Measurements from ENCODE around the gene CDKN2C. TPM values are rescaled to one million over a fixed set of nuclear protein-coding genes. Genes with fewer than 3 reads are reported as not detected.
A peak's percentile ranks its signal among the peaks of the same experiment; 100 is the strongest.

Gene CDKN2C
- total RNA-seq, 2 donors from 2014 or later: 0.66 TPM

GRCh38 chr1:50964863-50965262 is 5.2 kb upstream of the CDKN2C start:
- no peak overlapping the region for H3K4me3 ChIP-seq (ENCODE audit: low read length)
- H3K9me3 ChIP-seq (ENCODE audit: control insufficient read depth, low read length): no peaks in the 10 kb centered on the region
- H3K4me1 Mint-ChIP-seq: peaks cover 8% of the 10 kb centered on the region
- no peak for TF ChIP-seq CTCF (conservative IDR thresholded peaks at IDR 0.05)
- WGBS, 2 experiments (ENCODE audit: insufficient coverage in 1 of 2, insufficient read length in 1 of 2): 90 to 95% methylated on average over 4 to 10 of the region's 11 CpGs
- H3K9me3 Mint-ChIP-seq: no peaks in the 10 kb centered on the region
- peaks cover 57% of the 10 kb centered on the region for H3K27me3 Mint-ChIP-seq (ENCODE audit: insufficient read depth)
- no peaks in the 10 kb centered on the region for H3K36me3 Mint-ChIP-seq (ENCODE audit: low read depth)
- H3K36me3 ChIP-seq (ENCODE audit: control insufficient read depth, insufficient read depth, low read length): no peaks in the 10 kb centered on the region
- DNase-seq: no peak
- H3K27ac Mint-ChIP-seq: no peak overlapping the region
- no peak overlapping the region for H3K4me3 Mint-ChIP-seq
- no peak overlapping the region for H3K27ac ChIP-seq (ENCODE audit: low read depth, low read length)
- peaks cover 63% of the 10 kb centered on the region for H3K27me3 ChIP-seq (ENCODE audit: control insufficient read depth, insufficient read depth, low read length, poor library complexity, severe bottlenecking)
- H3K4me1 ChIP-seq (ENCODE audit: control insufficient read depth, insufficient read depth, low read length): no peaks in the 10 kb centered on the region
- H3K9ac ChIP-seq (ENCODE audit: extremely low read depth, low read length, poor library complexity, severe bottlenecking): no peak overlapping the region

GRCh38 chr1:50966991-50967390 is 3.1 kb upstream of the CDKN2C start:
- H3K4me3 Mint-ChIP-seq: no peak overlapping the region
- no peak overlapping the region for H3K27ac Mint-ChIP-seq
- no peak for TF ChIP-seq CTCF (conservative IDR thresholded peaks at IDR 0.05)
- H3K36me3 Mint-ChIP-seq (ENCODE audit: low read depth): no peaks in the 10 kb centered on the region
- peaks cover 78% of the 10 kb centered on the region for H3K27me3 Mint-ChIP-seq (ENCODE audit: insufficient read depth)
- Histone ChIP-seq H3K36me3 (ENCODE audit: control insufficient read depth, insufficient read depth, low read length) (no peaks in the 10 kb centered on the region), H3K9ac (ENCODE audit: extremely low read depth, low read length, poor library complexity, severe bottlenecking) (no peak overlapping the region), H3K9me3 (ENCODE audit: control insufficient read depth, low read length) (no peaks in the 10 kb centered on the region), H3K4me3 (ENCODE audit: low read length) (no peak overlapping the region), H3K27me3 (ENCODE audit: control insufficient read depth, insufficient read depth, low read length, poor library complexity, severe bottlenecking) (peaks cover 84% of the 10 kb centered on the region), H3K27ac (ENCODE audit: low read depth, low read length) (no peak overlapping the region), H3K4me1 (ENCODE audit: control insufficient read depth, insufficient read depth, low read length) (no peaks in the 10 kb centered on the region)
- no peak for DNase-seq
- peaks cover 11% of the 10 kb centered on the region for H3K4me1 Mint-ChIP-seq
- WGBS, 2 experiments (ENCODE audit: insufficient coverage in 1 of 2, insufficient read length in 1 of 2): 83 to 88% methylated on average over 1 to 3 of the region's 3 CpGs
- H3K9me3 Mint-ChIP-seq: no peaks in the 10 kb centered on the region

GRCh38 chr1:50967416-50968157 is 2.5 kb upstream of the CDKN2C start:
- Histone ChIP-seq H3K36me3 (ENCODE audit: control insufficient read depth, insufficient read depth, low read length) (no peaks in the 10 kb centered on the region), H3K27ac (ENCODE audit: low read depth, low read length) (no peak overlapping the region), H3K9ac (ENCODE audit: extremely low read depth, low read length, poor library complexity, severe bottlenecking) (no peak overlapping the region), H3K4me3 (ENCODE audit: low read length) (peak overlapping the region; percentile 79), H3K9me3 (ENCODE audit: control insufficient read depth, low read length) (no peaks in the 10 kb centered on the region), H3K27me3 (ENCODE audit: control insufficient read depth, insufficient read depth, low read length, poor library complexity, severe bottlenecking) (peaks cover 90% of the 10 kb centered on the region), H3K4me1 (ENCODE audit: control insufficient read depth, insufficient read depth, low read length) (no peaks in the 10 kb centered on the region)
- Mint-ChIP-seq H3K36me3 (ENCODE audit: low read depth) (no peaks in the 10 kb centered on the region), H3K4me1 (peaks cover 11% of the 10 kb centered on the region), H3K4me3 (peak overlapping the region; percentile 52), H3K27me3 (ENCODE audit: insufficient read depth) (peaks cover 81% of the 10 kb centered on the region), H3K9me3 (no peaks in the 10 kb centered on the region), H3K27ac (no peak overlapping the region)
- 20 to 33% methylated on average over 4 to 15 of the region's 17 CpGs for WGBS, 2 experiments (ENCODE audit: insufficient coverage in 1 of 2, insufficient read length in 1 of 2)
- DNase-seq: no peak
- no peak for TF ChIP-seq CTCF (conservative IDR thresholded peaks at IDR 0.05)
